ENCODE results near the gene SEZ6L.
"Not testable (repeated sequence)": the region's sequence is repeated elsewhere in the genome, so short reads cannot be mapped to it uniquely, and the experiment has no call there.

SEZ6L gene

DNA sequence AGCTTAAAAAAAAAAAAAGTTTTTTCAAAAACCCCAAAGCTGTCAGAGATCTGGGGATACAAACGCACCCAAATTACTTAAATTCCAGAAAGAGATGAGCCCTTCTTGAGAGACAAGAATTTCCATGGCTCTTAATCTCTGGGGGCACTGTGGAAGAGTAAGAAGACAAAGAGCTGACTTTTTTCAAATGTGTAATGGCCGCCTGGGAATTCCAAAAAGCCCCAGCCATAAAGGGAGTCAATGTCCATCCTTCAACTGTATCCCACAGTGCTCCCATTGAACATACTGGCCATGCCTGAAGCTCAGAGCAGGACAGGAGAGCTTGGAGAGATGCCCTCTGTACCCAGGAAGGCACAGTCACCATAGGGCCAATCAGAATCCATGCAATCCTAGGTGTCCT lies 222.4 kb downstream of the SEZ6L start:
- no peak for DNase-seq

DNA sequence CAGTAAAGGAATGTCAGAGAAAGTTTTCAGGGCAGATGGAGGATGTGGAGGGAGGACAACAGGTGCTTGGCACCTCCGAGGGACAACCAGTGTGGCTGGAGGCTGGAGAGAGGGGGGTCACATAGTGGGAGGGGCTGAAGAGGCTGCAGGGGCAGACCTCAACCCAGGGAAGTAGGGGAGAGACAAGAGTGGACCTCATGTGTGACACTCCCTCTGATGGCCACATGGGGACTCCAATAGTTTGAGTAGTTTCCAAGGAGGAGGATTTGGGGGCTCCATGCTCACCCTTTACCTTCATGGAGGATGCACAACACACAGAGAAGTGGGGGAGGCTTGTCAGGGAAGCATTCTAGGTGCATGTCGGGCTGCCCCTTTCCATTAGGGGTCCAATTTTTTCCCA lies 224.7 kb downstream of the SEZ6L start:
- DNase-seq: no peak

DNA sequence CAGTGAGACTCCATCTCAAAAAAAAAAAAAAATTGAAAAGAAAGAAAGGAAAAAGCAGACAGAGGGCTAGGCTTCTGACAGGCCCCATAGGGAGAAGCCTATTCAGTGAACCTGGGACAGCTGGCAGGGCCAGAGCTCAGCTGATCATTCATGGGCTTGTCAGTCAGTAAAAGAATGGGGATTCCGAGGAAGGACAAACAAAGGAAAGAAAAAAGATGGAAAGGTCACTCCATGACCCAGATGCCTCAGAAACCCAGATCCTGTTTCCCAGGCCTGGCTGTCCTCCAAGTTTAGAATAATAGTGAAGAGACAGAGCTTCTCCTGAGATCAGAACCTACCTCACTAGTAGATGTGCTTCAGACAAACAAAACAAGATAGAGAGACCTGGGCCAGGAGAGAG lies 225.5 kb downstream of the SEZ6L start:
- no peak for DNase-seq

DNA sequence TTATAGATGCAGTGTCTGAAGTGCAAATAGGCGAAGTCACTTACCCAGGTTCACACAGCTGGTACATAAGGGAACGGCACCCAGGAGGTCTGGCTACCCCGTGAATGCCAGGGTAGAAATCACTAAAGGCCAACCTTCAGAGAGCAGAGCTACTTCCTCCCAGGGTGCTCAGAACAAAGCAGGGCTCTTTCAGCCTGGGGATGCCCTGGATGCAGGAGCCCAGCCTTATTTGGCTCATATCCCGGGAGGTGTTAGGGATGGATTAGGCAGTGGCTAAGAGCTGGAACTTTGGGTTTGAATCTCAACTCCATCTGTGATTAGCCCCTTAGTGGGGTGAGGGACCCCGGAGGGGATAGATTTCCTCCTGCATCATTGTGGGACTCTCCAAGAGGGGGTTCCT lies 226.7 kb downstream of the SEZ6L start:
- no peak for DNase-seq

DNA sequence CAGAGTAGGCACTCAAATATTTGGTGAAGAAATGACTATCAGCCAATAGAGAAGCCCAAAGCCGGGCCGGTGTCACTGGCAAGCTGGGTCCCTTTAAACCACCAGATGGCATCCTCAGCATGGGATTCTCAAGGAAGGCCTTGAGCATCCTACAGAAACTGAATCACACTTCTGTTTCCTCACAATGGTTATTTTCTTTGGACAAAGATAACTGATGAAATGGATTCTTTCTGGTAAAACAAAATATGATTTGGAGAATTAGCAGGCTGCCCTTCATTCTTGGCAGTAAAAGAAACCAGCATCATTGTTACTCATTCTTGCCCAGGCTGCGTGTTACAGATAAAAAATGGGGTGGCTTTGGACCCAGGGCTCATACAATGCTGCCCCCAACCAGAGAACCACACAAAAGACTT lies 229.5 kb downstream of the SEZ6L start:
- peak; percentile 42 to 49 for DNase-seq

DNA sequence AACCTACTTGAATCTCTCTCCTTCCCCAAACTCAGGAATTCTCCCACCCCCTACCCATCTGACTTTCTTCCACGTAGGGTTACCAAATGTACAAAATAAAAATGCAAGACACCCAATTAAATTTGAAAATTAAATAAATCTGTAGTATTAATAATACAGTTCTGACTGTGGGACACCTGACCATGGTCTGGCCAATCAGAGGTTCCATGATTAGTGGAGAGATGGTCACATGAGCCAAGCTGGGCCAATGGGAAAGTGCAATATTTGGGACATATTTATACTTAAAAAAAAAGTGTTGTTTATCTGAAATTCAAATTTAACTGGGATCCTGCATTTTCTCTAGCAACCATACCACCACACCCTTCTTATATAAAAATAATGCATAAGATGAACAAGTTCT lies 230.0 kb downstream of the SEZ6L start:
- no peak for DNase-seq

DNA sequence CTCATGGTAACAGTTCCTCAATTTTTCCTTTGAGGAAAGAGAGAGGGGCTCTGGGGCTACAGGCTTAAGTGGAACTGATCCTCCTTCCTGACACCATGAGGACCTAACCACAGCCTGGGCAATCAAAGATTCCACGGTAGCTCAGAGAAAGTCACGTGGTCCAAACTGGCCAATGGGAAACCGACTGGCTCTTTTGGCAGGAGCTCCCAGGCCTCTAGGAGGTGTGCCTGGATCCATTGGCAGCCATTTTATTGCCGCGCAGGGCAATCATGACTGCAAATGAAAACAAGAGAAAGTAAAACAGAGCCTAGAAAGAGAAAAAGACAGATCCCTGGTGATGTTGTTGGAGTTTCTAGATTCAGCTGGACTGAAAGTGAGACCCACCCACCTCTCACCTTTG lies 232.5 kb downstream of the SEZ6L start:
- DNase-seq: no peak

DNA sequence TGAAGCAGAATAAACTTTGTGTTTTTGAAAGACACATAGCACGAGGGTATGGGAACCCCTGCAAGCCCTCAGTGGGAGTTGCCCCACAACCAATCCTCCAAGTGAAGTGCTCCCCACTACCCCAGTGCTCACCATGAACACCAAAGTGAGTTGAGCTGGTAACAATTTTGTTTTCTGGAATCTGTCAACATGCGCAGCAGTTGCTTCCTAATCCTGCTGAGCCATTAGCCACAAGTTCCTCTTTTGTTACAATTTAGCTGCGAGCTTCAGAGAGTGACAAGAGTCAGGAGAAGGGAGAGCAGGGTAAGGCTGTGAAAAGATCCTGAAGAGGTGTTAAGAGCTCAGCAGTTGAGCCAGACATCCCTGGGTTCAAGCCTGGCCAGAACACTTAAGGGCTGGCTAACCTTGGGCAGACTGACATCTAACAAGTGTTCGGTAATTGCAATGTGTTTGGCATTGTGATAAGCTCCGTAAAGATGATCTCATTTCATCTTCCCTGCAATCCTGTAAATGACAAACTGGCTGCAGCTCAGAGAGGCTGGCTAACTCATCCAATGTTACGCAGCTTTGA lies 235.7 kb downstream of the SEZ6L start:
- DNase-seq: no peak

DNA sequence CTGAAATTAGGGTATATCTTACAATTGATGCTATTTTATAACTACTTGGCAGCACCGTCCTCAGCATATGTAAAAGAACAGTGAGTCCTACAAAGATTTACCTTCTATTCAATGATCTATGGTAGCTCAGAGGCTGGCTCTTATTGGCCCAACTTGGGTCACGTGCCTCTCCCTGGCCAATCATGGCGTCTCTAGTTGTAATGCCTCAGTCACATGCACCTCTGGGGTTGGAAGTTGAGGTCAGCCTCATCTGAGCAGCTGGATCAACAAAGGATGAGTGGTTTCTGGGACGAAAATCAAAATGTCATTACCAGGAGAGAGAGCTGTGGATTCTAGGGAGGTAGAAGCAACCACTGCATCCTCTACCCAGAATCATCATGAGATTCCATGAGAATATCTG lies 236.9 kb downstream of the SEZ6L start:
- DNase-seq: no peak

DNA sequence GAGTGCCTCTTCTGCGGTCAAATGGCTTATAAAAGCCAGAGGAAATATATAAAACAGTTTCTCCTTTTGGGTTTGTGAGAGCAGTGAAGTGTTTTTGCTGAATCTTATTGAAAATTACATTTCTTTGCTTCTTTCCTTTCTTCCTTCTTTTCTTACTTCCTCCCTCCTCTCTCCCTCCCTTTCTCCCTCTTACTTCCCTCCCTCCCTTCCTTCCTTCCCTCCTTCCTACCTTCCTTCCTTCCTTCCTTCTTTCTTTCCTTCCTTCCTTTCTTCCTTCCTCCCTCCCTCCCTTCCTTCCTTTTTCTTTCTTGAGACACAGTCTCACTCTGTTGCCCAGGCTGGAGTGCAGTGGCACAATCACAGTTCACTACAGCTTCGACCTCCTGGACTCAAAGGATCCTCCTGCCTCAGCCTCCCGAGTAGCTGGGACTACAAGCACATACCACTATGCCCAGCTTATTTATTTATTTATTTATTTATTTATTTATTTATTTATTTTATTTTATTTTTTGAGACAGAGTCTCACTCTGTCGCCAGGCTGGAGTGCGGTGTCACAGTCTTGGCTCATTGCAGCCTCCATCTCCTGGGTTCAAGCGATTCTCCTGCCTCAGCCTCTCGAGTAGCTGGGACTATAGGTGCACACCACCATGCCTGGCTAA lies 239.4 kb downstream of the SEZ6L start:
- not testable (repeated sequence) for DNase-seq

DNA sequence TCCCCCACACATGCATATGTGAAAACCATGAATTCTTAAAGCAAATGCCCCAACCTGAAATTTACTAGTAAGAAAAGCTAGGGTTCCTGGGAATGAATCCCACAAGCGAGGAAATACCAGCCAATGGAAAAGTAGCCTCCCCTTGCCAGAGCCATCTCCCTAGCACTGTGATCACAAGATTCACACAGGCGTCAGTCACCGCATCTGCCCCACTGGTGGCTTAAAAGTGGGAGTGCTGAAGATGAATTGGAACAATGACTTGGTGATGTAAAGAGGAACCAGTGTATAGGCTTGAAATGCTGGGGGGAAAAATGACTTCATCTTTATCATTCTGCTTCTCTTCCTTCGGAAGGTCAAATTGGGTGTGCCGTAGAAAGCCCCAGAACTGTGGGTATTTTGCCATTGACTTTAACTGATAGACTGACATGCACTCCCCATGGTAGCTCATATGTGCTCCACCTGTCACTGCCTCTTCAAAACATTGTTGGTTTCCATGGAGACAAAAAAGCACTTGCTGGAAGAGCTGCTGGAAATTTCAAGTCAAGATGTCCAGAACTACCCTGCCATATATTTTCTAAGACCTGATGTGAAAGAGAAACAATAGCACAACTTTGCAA lies 240.6 kb downstream of the SEZ6L start:
- no peak for DNase-seq

DNA sequence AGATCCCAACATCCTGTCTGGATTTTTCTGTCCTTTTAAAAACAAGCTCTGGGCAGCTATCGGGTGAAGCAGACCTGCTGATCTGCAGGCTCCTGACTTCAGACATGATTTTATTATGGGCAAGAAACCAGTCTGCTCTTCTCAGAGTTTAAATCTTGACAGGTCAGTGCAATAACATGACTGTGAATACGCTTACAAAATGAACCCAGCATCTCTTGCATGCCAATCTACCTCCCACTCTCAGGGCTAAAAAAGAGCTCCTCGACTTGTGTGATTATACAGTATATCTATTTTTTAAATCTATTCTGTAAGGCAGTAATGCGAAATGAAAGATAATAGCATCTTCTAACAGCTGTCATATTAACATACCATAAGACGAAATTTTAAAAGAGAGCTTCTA lies 241.1 kb downstream of the SEZ6L start:
- DNase-seq: no peak

DNA sequence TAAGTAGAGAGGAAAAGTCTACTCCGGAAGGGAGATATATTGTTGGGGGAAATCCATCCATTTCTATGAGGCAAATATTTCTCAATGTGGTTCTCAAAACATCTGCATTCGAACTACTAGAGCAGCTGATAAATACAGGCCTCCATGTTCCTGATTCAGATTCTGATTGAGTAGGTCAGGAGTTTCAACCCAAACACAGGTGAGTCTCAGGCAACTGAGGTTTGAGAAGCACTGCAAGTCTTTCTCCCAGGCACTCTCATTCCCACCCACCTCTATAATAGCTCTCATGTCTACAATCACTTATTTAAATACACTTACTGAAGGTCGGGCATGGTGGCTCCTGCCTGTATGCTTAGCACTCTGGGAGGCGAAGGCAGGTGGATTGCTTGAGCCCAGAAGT lies 245.1 kb downstream of the SEZ6L start:
- DNase-seq: no peak

DNA sequence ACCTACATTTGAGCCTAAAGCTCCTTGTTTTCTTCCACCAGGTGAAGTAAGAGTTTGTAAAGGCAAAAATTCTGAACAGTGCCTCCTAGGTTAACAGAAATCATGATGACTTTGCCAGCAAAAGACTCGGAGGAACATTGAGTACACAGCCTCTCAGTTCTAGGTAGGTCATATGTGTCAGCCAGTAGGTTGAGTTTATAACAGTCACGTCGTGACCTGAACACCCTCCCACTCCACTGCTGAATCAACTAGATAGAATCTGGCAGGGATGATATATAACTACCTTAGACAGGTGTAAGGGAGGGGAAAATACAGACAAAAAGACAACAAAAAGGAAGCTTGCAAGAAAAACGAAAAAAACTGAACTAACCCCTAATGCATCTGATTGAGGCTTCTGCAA lies 247.0 kb downstream of the SEZ6L start:
- DNase-seq: no peak

DNA sequence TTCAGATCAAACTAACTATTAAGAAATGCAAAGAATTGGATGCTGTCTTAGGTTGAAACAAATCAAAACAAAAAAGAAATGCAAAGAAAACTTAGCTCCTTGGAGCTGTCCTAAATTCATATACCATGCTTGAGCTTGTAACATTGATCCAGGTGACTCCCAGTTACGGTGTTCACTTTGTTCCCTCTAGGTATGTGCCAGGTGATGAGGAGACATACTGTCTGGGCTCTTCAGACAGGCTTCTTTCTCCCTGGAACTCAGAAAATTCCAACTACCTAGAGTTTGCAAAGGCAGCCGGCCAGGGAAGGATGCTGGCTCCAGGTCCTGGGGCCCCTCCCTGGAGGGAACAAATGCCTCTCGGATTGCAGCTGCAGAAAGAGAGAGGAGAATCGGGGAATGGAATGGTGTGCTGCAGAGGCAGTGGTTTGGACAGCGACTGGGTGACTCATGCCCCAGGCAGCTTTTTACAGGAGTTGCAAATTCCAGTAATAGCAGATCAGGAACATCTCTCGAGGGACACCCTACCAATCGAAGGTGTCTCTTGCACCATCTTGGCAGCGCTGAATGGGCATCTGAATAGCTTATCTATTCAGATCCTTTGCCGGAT lies 247.5 kb downstream of the SEZ6L start:
- no peak for DNase-seq

DNA sequence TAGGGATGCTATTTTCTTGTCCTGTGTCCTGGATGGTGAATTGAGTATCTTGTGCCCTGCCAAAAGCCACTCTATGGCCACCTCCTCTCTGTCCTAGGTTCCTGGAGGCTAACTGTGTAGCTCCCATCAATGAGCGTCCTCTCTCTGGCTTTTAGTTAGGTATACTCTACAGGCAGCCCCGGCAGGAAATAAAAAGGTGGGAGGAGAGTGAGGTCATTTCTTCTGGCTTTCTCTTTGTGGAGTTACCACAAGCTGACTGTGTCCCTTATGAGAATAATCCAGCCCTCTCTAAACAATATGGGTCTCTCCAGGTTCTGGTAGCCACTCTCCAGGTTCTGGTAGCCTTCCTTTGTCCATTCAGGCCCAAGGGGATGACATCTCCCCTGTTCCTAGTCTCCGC lies 248.1 kb downstream of the SEZ6L start:
- DNase-seq: no peak

DNA sequence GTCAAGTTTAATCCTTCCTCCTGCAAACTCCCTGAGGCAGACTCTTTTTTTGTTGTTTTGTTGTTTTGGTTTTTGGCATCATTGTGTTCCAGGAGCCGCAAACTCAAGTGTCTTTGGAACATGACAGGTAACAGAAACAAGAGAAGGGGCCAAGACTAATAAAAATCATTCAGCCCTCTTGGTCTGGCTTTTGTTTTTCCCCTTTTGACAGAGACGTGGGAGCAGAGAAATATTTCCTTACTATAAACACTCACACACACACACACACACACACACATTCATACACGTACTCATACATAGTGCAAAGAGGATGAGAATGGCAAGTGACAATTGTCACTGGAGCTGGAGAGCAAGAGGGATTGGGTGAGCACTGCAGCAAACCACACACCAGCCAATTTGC lies 249.4 kb downstream of the SEZ6L start:
- DNase-seq: no peak

DNA sequence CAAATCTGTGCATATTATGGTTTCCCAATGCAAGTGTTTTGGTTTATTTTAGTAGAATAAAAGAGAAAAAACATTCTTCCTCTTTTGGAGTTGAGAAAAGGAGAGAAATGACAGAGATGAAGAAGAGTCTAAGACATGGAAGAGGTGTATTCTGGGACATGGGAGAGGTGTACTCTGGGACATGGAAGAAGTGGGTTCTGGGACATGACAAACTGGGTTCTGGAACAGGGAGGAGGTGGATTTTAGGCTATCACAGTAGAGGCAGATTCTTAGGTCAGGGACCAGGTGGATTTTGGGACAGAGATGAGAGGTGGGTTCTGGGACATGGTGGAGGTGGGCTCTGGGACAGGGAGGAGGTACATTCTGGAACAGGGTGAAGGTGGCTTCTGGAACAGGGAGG lies 257.7 kb downstream of the SEZ6L start:
- no peak for DNase-seq

DNA sequence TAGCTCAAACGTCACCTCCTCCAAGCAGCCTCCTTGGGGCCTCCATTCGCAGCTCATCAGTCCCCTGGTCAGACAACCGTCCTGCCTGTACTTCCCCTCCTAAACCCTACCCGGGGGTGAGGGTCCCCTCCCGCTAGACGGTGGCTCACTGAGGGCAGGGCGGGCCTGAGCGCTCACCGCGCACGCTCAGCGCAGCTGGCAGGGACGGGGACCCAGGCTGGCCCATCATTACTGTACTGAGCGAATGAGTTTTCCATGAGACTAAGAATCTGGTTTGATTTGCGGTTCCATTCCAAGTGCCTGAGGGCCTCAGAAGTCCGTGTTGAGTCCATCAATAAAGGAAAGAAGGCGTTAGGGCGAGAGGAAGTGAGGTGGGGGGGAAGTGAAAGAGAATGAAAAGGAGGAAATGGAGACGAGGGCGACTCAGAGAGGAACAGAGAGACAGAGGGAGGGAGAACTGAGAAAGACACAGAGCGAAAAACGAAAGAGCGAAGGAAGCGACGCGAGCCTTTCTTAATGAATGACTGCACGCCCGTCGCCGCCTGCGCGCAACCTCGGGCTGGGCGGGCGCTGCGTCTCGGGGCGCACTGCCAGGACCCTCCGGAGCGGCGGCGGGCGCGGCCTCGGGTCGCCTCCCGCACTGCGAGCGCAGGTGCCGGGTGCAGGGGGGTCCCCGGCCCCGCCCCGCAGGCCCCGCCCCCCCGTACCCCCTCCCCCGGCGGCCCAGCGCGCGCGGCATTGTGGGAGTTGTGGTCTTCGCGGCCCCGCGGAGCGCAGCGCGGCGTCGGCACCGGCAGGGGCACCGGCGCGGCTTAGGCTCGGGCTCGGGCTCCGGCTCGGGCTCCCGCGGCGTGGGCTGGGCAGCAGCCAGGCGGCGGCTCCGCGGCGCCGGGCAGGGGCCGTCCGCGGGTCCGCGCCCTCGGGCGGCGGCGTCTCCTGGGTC lies 259.5 kb downstream of the SEZ6L start, which contains the start of gene ASPHD2:
Gene ASPHD2, plus strand, starts transcription at position 746 of the 943 bp plus-strand sequence. CDS start 4,356 bp downstream, outside the sequence.
- DNase-seq: peak; percentile 78 to 79

DNA sequence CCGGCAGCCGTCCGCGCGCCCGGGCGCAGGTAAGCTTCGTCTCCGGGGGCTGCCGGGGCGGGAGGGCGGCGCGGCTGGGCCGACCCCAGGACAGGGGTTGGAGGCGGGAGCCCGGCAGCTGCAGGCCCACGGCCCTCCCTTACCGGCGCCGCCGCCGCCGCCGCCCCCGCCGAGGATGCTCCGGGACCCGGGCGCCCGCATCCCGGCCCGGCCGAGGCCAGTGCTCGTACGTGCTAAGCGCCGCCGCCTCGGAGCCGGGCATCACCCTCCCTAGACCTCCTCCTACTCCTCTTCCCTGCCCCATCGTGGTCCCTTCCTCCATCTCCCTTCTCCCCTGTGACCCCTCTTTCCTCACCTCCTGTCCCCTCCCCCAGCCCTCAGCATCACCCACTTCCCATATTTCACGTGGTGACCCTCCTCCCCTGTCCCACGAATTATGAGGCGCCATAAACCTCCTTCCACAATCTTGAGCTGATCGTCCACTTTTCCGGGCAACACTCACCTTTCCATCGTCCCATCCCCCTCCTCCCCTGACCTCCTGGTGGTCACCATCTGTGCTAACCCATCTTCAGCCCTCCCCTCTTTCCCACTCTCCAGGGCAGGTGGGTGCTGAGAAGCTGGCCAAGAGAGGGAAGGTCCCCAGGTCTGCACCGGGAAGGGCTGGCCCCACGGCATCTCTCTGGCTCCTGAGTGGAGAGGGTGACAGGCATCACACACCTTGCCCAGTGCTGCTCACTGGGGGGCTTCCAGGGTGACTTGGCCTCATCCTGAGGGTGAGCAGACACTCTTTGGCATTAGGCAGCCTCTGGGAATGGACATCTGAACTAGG lies 260.4 kb downstream of the SEZ6L start:
- no peak for DNase-seq

DNA sequence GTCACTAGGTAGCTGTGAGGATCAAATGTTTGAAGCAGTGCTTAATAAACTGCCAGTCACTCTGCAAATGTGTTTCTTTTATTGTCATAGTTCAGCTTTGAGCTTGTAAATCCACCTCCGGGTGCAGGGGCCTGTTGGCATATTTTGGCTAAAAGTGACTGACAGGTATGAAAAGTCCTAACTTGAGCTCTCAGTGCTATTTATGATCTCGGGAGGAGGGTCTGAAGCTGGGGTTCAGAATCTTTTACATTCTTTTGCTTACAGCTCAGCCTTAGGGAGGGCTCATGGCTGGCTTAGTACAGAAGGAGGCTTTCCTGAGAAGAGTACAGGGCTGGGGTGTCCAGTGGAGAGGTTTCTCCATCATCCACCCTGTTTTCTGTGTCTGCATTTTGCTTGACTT lies 261.3 kb downstream of the SEZ6L start:
- no peak for DNase-seq
